Fibroblast of the conjunctiva (primary cell): ENCODE data around the gene HJV.
"Not testable (repeated sequence)": the region's sequence is repeated elsewhere in the genome, so short reads cannot be mapped to it uniquely, and the experiment has no call there.

Experiments
- DNase-seq: peaks from one replicate; pipeline ENCODE4 v3.0.0-alpha.2; 2010; ENCODE audit warnings: low read depth

The HJV gene

GRCh38 chr1:146021622-146022402 is at the start of gene HJV:
Gene HJV (minus strand): TSS chr1:146021735. CDS start chr1:146020231, 1,504 bp downstream.
- DNase-seq, result no peak

GRCh38 chr1:146059148-146059547 is 37.6 kb upstream of the HJV start:
- DNase-seq, result not testable (repeated sequence)

- peak; percentile 95 for DNase-seq
These were observed 30.5 kb upstream of the HJV start for GRCh38 chr1:146051852-146052676.

- DNase-seq, result no peak
These were observed 29.9 kb upstream of the HJV start for GRCh38 chr1:146051452-146051851.

GRCh38 chr1:146050652-146050963 is 29.1 kb upstream of the HJV start:
- DNase-seq, result not testable (repeated sequence)

GRCh38 chr1:146049866-146050651 is 28.5 kb upstream of the HJV start:
- DNase-seq, result not testable (repeated sequence)

GRCh38 chr1:146049436-146049835 is 27.9 kb upstream of the HJV start:
- no peak for DNase-seq

- not testable (repeated sequence) for DNase-seq
These were observed 27.1 kb upstream of the HJV start for GRCh38 chr1:146048514-146049115.

- no peak for DNase-seq
These were observed 25.1 kb upstream of the HJV start for GRCh38 chr1:146046664-146047063.

- no peak for DNase-seq
These were observed 18.3 kb upstream of the HJV start for GRCh38 chr1:146039844-146040194.

GRCh38 chr1:146036965-146037646 is 15.6 kb upstream of the HJV start:
- peak; percentile 84 for DNase-seq

GRCh38 chr1:146036241-146036964 is 14.9 kb upstream of the HJV start:
- DNase-seq, result no peak

- DNase-seq, result no peak
These were observed 13.5 kb upstream of the HJV start for GRCh38 chr1:146035048-146035423.

- no peak for DNase-seq
These were observed 11.2 kb upstream of the HJV start for GRCh38 chr1:146032631-146033219.

- DNase-seq, result no peak
These were observed 9.9 kb upstream of the HJV start for GRCh38 chr1:146031476-146031875.

GRCh38 chr1:146029117-146029516 is 7.6 kb upstream of the HJV start:
- no peak for DNase-seq

GRCh38 chr1:146026650-146027049 is 5.1 kb upstream of the HJV start:
- not testable (repeated sequence) for DNase-seq

GRCh38 chr1:146025787-146026495 is 4.4 kb upstream of the HJV start:
- not testable (repeated sequence) for DNase-seq

GRCh38 chr1:146022403-146023127 is 1.0 kb upstream of the HJV start:
- no peak for DNase-seq
